Astrocyte (in vitro differentiated cells and primary cell): ENCODE results near the gene DOCK10. TPM values are rescaled to one million over a fixed set of nuclear protein-coding genes. Genes with fewer than 3 reads are reported as not detected.

Source experiments
- DNase-seq: peaks from one replicate; pipeline ENCODE4 v3.0.0-alpha.2; 2010; ENCODE audit warnings: low read depth
- FAIRE-seq: peaks from 2 replicates; lab custom pipeline; 2011; peaks lifted over from hg19 to GRCh38; lab: Jason Lieb, UNC
- H2AFZ ChIP-seq: 2 replicates; pipeline ENCODE4 v1.6.0; 2012; ENCODE audit warnings: low read depth, low read length, inconsistent platforms
- H3K27ac ChIP-seq: 2 replicates; pipeline ENCODE4 v1.5.1; 2011; ENCODE audit warnings: low read depth, low read length, inconsistent platforms
- H3K27me3 ChIP-seq: 2 replicates; pipeline ENCODE4 v1.6.0; 2011; ENCODE audit warnings: low read length, inconsistent platforms; ENCODE audit not compliant: insufficient read depth
- H3K36me3 ChIP-seq: 2 replicates; pipeline ENCODE4 v1.5.1; 2011; ENCODE audit warnings: low read length, inconsistent platforms; ENCODE audit not compliant: insufficient read depth
- H3K4me1 ChIP-seq: 2 replicates; pipeline ENCODE4 v1.5.1; 2011; ENCODE audit warnings: low read length, inconsistent platforms; ENCODE audit not compliant: insufficient read depth
- H3K4me2 ChIP-seq: 2 replicates; pipeline ENCODE4 v1.6.0; 2012; ENCODE audit warnings: low read length, inconsistent platforms
- H3K4me3 ChIP-seq: 2 replicates; pipeline ENCODE4 v1.5.1; 2011; ENCODE audit warnings: low read depth, mild to moderate bottlenecking, low read length, inconsistent platforms; ENCODE audit not compliant: insufficient read depth
- H3K79me2 ChIP-seq: 2 replicates; pipeline ENCODE4 v1.6.0; 2012; ENCODE audit warnings: mild to moderate bottlenecking, low read length, inconsistent platforms; ENCODE audit not compliant: insufficient read depth
- H3K9ac ChIP-seq: 2 replicates; pipeline ENCODE4 v1.6.0; 2012; ENCODE audit warnings: mild to moderate bottlenecking, low read length, inconsistent platforms
- H3K9me3 ChIP-seq: 2 replicates; pipeline ENCODE4 v1.5.1; 2012; ENCODE audit warnings: low read depth, mild to moderate bottlenecking, low read length, inconsistent platforms; ENCODE audit not compliant: insufficient read depth
- H4K20me1 ChIP-seq: 2 replicates; pipeline ENCODE4 v1.6.0; 2012; ENCODE audit warnings: low read length, inconsistent platforms; ENCODE audit not compliant: insufficient read depth
- H3K27ac Mint-ChIP-seq: one replicate; pipeline ENCODE4 v1.8.0; 2021; ENCODE audit warnings: mild to moderate bottlenecking, mixed read lengths; ENCODE audit not compliant: unreplicated experiment
- H3K27me3 Mint-ChIP-seq: one replicate; pipeline ENCODE4 v1.8.0; 2021; ENCODE audit warnings: low read depth, mixed read lengths; ENCODE audit not compliant: unreplicated experiment
- H3K36me3 Mint-ChIP-seq: one replicate; pipeline ENCODE4 v1.8.0; 2021; ENCODE audit warnings: low read depth, mixed read lengths; ENCODE audit not compliant: unreplicated experiment
- H3K4me1 Mint-ChIP-seq: one replicate; pipeline ENCODE4 v1.8.0; 2021; ENCODE audit warnings: low read depth, mixed read lengths; ENCODE audit not compliant: unreplicated experiment
- H3K4me3 Mint-ChIP-seq: one replicate; pipeline ENCODE4 v1.8.0; 2021; ENCODE audit warnings: mild to moderate bottlenecking, moderate library complexity, mixed read lengths; ENCODE audit not compliant: unreplicated experiment
- H3K9me3 Mint-ChIP-seq: one replicate; pipeline ENCODE4 v1.8.0; 2021; ENCODE audit warnings: mild to moderate bottlenecking, mixed read lengths; ENCODE audit not compliant: unreplicated experiment
- EZH2 ChIP-seq: IDR thresholded peaks from 2 replicates; pipeline ENCODE4 v1.6.1; 2012; ENCODE audit warnings: mild to moderate bottlenecking, low read length, inconsistent platforms; ENCODE audit not compliant: insufficient read depth
- total RNA-seq: library from RNA; stranded (reverse); gene quantifications from 2 replicates; pipeline ENCODE4 v1.2.1, GENCODE V29; 2021
- TF ChIP-seq, protein P1 (sequence below): IDR thresholded peaks from 2 replicates; pipeline ENCODE4 v1.5.1; 2011; ENCODE audit warnings: low read depth, mild to moderate bottlenecking, inconsistent platforms, low read length, moderate library complexity; ENCODE audit not compliant: insufficient read depth

DOCK10 gene
- total RNA-seq, 1 donor from 2014 or later: 7.7 TPM

DNA sequence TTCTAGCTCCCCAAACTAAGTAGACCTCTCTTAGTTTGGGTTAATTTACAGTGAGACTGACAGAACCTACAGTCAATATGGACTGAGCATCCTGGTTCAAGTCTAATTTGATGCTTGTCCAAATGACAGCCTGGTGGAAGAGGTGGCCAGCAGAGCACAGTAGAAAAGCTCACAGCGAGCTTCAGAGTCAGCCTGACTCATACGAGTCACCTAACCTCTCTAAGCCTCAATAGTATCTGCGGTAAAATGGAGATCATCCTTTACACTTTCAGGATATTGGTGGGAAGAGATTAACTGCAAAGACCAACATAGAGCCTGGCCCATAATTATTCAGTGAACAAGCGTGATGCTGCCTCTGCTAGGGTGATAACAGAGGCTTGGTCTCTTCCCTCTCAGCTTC, 54.5 kb downstream of the DOCK10 start:
- Mint-ChIP-seq H3K9me3 (no peaks in the 10 kb centered on the region), H3K27ac (no peak overlapping the region), H3K4me1 (peaks cover 7% of the 10 kb centered on the region), H3K4me3 (no peak overlapping the region), H3K27me3 (peaks cover 4% of the 10 kb centered on the region), H3K36me3 (peaks cover 2% of the 10 kb centered on the region)
- Histone ChIP-seq H3K36me3 (no peaks in the 10 kb centered on the region), H3K4me3 (no peak overlapping the region), H3K27me3 (no peaks in the 10 kb centered on the region), H4K20me1 (peaks cover 16% of the 10 kb centered on the region), H2AFZ (no peak overlapping the region), H3K79me2 (peaks cover 3% of the 10 kb centered on the region), H3K9me3 (no peaks in the 10 kb centered on the region), H3K9ac (no peak overlapping the region), H3K27ac (no peak overlapping the region), H3K4me2 (peak overlapping the region; percentile 10), H3K4me1 (peaks cover 24% of the 10 kb centered on the region)
- DNase-seq (peak; percentile 27), FAIRE-seq (peak; percentile 20)
- TF ChIP-seq, protein P1, sequence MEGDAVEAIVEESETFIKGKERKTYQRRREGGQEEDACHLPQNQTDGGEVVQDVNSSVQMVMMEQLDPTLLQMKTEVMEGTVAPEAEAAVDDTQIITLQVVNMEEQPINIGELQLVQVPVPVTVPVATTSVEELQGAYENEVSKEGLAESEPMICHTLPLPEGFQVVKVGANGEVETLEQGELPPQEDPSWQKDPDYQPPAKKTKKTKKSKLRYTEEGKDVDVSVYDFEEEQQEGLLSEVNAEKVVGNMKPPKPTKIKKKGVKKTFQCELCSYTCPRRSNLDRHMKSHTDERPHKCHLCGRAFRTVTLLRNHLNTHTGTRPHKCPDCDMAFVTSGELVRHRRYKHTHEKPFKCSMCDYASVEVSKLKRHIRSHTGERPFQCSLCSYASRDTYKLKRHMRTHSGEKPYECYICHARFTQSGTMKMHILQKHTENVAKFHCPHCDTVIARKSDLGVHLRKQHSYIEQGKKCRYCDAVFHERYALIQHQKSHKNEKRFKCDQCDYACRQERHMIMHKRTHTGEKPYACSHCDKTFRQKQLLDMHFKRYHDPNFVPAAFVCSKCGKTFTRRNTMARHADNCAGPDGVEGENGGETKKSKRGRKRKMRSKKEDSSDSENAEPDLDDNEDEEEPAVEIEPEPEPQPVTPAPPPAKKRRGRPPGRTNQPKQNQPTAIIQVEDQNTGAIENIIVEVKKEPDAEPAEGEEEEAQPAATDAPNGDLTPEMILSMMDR: no peak
- no peak for TF ChIP-seq EZH2

DNA sequence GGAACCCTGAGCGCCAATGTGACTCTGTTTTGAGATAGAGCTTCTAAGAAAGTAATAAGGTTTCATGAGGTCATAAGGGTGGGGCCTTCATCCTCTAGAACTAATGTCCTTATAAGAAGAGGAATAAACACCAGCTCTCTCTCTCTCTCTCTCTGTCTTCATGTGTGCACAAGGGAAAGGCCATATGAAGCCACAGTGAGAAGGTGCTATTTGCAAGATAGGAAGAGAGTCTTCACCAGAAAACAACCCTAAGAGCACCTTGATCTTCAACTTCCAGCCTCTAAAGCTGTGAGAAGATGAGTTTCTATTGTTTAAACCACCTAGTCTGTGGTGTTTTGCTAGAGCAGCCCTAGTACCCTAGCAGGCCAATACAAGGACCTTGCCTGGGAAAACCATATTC, 55.8 kb downstream of the DOCK10 start:
- H2AFZ ChIP-seq: no peak overlapping the region
- peaks cover 4% of the 10 kb centered on the region for H3K27me3 Mint-ChIP-seq
- H3K4me1 Mint-ChIP-seq: peaks cover 7% of the 10 kb centered on the region

DNA sequence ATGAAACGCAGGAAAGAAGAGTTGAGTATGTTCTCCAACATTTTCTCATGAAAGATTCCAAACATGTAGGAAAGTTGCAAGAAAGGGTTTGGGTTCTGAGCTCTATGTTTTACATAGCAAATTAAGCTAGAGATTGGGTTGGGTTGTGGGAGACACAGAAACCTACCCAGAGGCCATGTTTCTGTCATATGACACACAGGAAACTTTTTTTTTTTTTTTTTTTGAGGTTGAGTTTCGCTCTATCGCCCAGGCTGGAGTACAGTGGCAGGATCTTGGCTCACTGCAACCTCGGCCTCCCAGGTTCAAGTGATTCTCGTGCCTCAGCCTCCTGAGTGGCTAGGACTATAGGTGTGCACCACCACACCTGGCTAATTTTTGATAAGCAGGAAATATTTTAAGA, 57.6 kb downstream of the DOCK10 start:
- peaks cover 3% of the 10 kb centered on the region for H3K79me2 ChIP-seq
- H3K27ac ChIP-seq: no peak overlapping the region
- peaks cover 16% of the 10 kb centered on the region for H4K20me1 ChIP-seq
- H3K9me3 ChIP-seq: no peaks in the 10 kb centered on the region
- no peak overlapping the region for H3K4me3 ChIP-seq
- H2AFZ ChIP-seq: no peak overlapping the region
- no peak overlapping the region for H3K9ac ChIP-seq
- H3K36me3 ChIP-seq: no peaks in the 10 kb centered on the region
- TF ChIP-seq EZH2: no peak
- TF ChIP-seq, protein P1: no peak
- Mint-ChIP-seq H3K36me3 (peaks cover 2% of the 10 kb centered on the region), H3K9me3 (no peaks in the 10 kb centered on the region), H3K4me3 (no peak overlapping the region), H3K4me1 (peaks cover 7% of the 10 kb centered on the region), H3K27me3 (peaks cover 4% of the 10 kb centered on the region), H3K27ac (no peak overlapping the region)
- no peaks in the 10 kb centered on the region for H3K27me3 ChIP-seq
- DNase-seq: no peak
- peaks cover 25% of the 10 kb centered on the region for H3K4me1 ChIP-seq
- FAIRE-seq: no peak
- H3K4me2 ChIP-seq: peak overlapping the region; percentile 81

More for the DNA sequence above, 55.8 kb downstream of the DOCK10 start:
- Histone ChIP-seq H3K9me3 (no peaks in the 10 kb centered on the region), H3K36me3 (no peaks in the 10 kb centered on the region), H3K79me2 (peaks cover 3% of the 10 kb centered on the region), H3K27ac (no peak overlapping the region), H3K27me3 (no peaks in the 10 kb centered on the region), H3K9ac (no peak overlapping the region), H3K4me1 (peaks cover 25% of the 10 kb centered on the region), H3K4me2 (no peak overlapping the region), H3K4me3 (no peak overlapping the region), H4K20me1 (peaks cover 16% of the 10 kb centered on the region)
- DNase-seq: no peak
- no peak overlapping the region for H3K4me3 Mint-ChIP-seq
- no peaks in the 10 kb centered on the region for H3K9me3 Mint-ChIP-seq
- TF ChIP-seq EZH2: no peak
- TF ChIP-seq, protein P1: no peak
- no peak for FAIRE-seq
- H3K27ac Mint-ChIP-seq: no peak overlapping the region
- peaks cover 2% of the 10 kb centered on the region for H3K36me3 Mint-ChIP-seq
